ENCODE measurements around the gene SIGLEC12. TPM values are rescaled to one million over a fixed set of nuclear protein-coding genes. Genes with fewer than 3 reads are reported as not detected.

SIGLEC12 gene
- total and polyA plus RNA-seq, 5 donors from 2014 or later, result 0.57 to 1.3 TPM; not detected in 3

DNA sequence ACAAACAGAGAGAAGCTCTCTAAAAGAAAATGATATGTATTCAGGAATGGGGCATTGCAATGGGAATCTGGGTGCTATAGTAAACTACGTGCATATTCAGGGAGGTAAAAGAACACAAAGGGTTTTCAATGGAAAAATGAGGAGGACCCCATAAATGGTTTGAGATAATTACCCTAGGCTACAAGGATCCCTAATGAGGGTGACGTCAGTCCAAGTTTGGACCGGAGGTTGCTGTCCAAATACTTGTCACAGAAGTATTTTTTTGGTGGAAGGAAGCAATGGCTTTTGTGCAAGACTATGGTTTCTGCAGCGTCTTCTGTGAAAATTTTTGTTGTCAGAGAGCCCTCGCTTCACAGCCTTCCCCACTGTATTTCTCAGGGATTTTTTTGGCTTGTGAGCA lies 24.3 kb downstream of the SIGLEC12 start:
- H3K27me3 ChIP-seq (ENCODE audit: control insufficient read depth, insufficient read depth, low read length), result peaks cover 3% of the 10 kb centered on the region
- Mint-ChIP-seq H3K4me1 (peaks cover 0 to 5% (median 0%) of the 10 kb centered on the region in 4 donors), H3K9me3 (no peaks in the 10 kb centered on the region), H3K27ac (no peak overlapping the region), H3K27me3 (peaks cover 18% of the 10 kb centered on the region), H3K36me3 (no peaks in the 10 kb centered on the region), H3K4me3 (peak overlapping the region in 1 of 4 donors; percentile 27)
- no peaks in the 10 kb centered on the region for H3K36me3 ChIP-seq (ENCODE audit: control insufficient read depth, insufficient read depth, low read length)
- H3K4me3 ChIP-seq (ENCODE audit: low read depth, low read length), result no peak overlapping the region
- no peaks in the 10 kb centered on the region for H3K9me3 ChIP-seq (ENCODE audit: control insufficient read depth in 2 of 2, low read length in 2 of 2)
- H3K27ac ChIP-seq (ENCODE audit: insufficient read depth, low read length, poor library complexity, severe bottlenecking), result no peak overlapping the region
- no peak for DNase-seq
- ATAC-seq (ENCODE audit: low read depth in 2 of 2), result no peak
- H3K4me1 ChIP-seq (ENCODE audit: control insufficient read depth, insufficient read depth, low read length, poor library complexity, severe bottlenecking), result no peaks in the 10 kb centered on the region

DNA sequence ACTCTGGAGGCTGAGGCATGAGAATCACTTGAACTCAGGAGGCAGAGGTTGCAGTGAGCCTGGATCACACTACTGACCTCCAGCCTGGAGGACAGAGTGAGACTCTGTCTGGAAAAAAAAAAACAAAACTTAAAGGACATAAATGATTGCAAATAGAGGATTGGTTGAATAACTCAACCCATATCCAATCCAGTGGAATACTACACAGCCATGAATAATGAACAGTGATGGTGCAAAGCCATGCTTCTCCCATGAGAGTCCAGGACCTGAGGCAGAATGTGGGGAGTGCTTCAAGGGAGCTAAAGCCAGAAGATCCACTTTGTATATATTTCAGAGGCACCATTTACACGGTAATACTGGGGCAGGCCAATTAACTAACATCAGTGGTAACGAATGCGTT lies 25.4 kb downstream of the SIGLEC12 start:
- no peak for ATAC-seq (ENCODE audit: low read depth in 2 of 2)
- H3K36me3 ChIP-seq (ENCODE audit: control insufficient read depth, insufficient read depth, low read length), result no peaks in the 10 kb centered on the region
- peaks cover 0 to 5% (median 0%) of the 10 kb centered on the region in 4 donors for H3K4me1 Mint-ChIP-seq
- no peak overlapping the region for H3K27ac Mint-ChIP-seq
- DNase-seq, result no peak
- H3K9me3 ChIP-seq (ENCODE audit: control insufficient read depth in 2 of 2, low read length in 2 of 2), result no peaks in the 10 kb centered on the region
- H3K36me3 Mint-ChIP-seq, result no peaks in the 10 kb centered on the region
- no peak overlapping the region for H3K27ac ChIP-seq (ENCODE audit: insufficient read depth, low read length, poor library complexity, severe bottlenecking)
- peaks cover 18% of the 10 kb centered on the region for H3K27me3 Mint-ChIP-seq
- no peak overlapping the region for H3K4me3 Mint-ChIP-seq
- no peaks in the 10 kb centered on the region for H3K4me1 ChIP-seq (ENCODE audit: control insufficient read depth, insufficient read depth, low read length, poor library complexity, severe bottlenecking)
- H3K27me3 ChIP-seq (ENCODE audit: control insufficient read depth, insufficient read depth, low read length), result peaks cover 3% of the 10 kb centered on the region
- no peak overlapping the region for H3K4me3 ChIP-seq (ENCODE audit: low read depth, low read length)
- no peaks in the 10 kb centered on the region for H3K9me3 Mint-ChIP-seq

GRCh38 chr19:51473009-51473707 lies 28.4 kb downstream of the SIGLEC12 start:
- Histone ChIP-seq H3K27ac (ENCODE audit: insufficient read depth, low read length, poor library complexity, severe bottlenecking) (no peak overlapping the region), H3K9me3 (ENCODE audit: control insufficient read depth in 2 of 2, low read length in 2 of 2) (no peaks in the 10 kb centered on the region), H3K27me3 (ENCODE audit: control insufficient read depth, insufficient read depth, low read length) (peaks cover 3% of the 10 kb centered on the region), H3K4me1 (ENCODE audit: control insufficient read depth, insufficient read depth, low read length, poor library complexity, severe bottlenecking) (no peaks in the 10 kb centered on the region), H3K4me3 (ENCODE audit: low read depth, low read length) (no peak overlapping the region), H3K36me3 (ENCODE audit: control insufficient read depth, insufficient read depth, low read length) (no peaks in the 10 kb centered on the region)
- peak; percentile 55 to 75 (median 60) for DNase-seq
- ATAC-seq (ENCODE audit: low read depth in 2 of 2), result peak; percentile 57 to 63
- Mint-ChIP-seq H3K9me3 (no peaks in the 10 kb centered on the region), H3K27ac (no peak overlapping the region), H3K4me3 (no peak overlapping the region), H3K27me3 (peaks cover 18% of the 10 kb centered on the region), H3K36me3 (no peaks in the 10 kb centered on the region), H3K4me1 (peaks cover 0 to 4% (median 0%) of the 10 kb centered on the region in 4 donors)

- Mint-ChIP-seq H3K4me3 (no peak overlapping the region), H3K9me3 (no peaks in the 10 kb centered on the region), H3K27ac (no peak overlapping the region), H3K4me1 (peaks cover 0 to 4% (median under 1%) of the 10 kb centered on the region in 4 donors), H3K27me3 (peaks cover 23% of the 10 kb centered on the region), H3K36me3 (no peaks in the 10 kb centered on the region)
- no peaks in the 10 kb centered on the region for H3K36me3 ChIP-seq (ENCODE audit: control insufficient read depth, insufficient read depth, low read length)
- no peak overlapping the region for H3K4me3 ChIP-seq (ENCODE audit: low read depth, low read length)
- H3K27ac ChIP-seq (ENCODE audit: insufficient read depth, low read length, poor library complexity, severe bottlenecking), result no peak overlapping the region
- ATAC-seq (ENCODE audit: low read depth in 2 of 2), result no peak
- no peak for DNase-seq
- H3K9me3 ChIP-seq (ENCODE audit: control insufficient read depth in 2 of 2, low read length in 2 of 2), result no peaks in the 10 kb centered on the region
- H3K27me3 ChIP-seq (ENCODE audit: control insufficient read depth, insufficient read depth, low read length), result peaks cover 3% of the 10 kb centered on the region
- H3K4me1 ChIP-seq (ENCODE audit: control insufficient read depth, insufficient read depth, low read length, poor library complexity, severe bottlenecking), result no peaks in the 10 kb centered on the region
These were observed 29.0 kb downstream of the SIGLEC12 start for GRCh38 chr19:51472607-51473006.

- no peaks in the 10 kb centered on the region for H3K9me3 ChIP-seq (ENCODE audit: control insufficient read depth in 2 of 2, low read length in 2 of 2)
- H3K27me3 Mint-ChIP-seq, result peaks cover 32% of the 10 kb centered on the region
- ATAC-seq (ENCODE audit: low read depth in 2 of 2) (no peak), DNase-seq (no peak)
- peaks cover 3% of the 10 kb centered on the region for H3K27me3 ChIP-seq (ENCODE audit: control insufficient read depth, insufficient read depth, low read length)
- H3K36me3 ChIP-seq (ENCODE audit: control insufficient read depth, insufficient read depth, low read length), result no peaks in the 10 kb centered on the region
- H3K4me3 ChIP-seq (ENCODE audit: low read depth, low read length), result no peak overlapping the region
- H3K4me1 ChIP-seq (ENCODE audit: control insufficient read depth, insufficient read depth, low read length, poor library complexity, severe bottlenecking), result no peaks in the 10 kb centered on the region
- H3K4me3 Mint-ChIP-seq, result no peak overlapping the region
- H3K27ac Mint-ChIP-seq, result no peak overlapping the region
- H3K4me1 Mint-ChIP-seq, result peaks cover 0 to 5% (median 2%) of the 10 kb centered on the region in 4 donors
- no peaks in the 10 kb centered on the region for H3K36me3 Mint-ChIP-seq
- H3K27ac ChIP-seq (ENCODE audit: insufficient read depth, low read length, poor library complexity, severe bottlenecking), result no peak overlapping the region
- H3K9me3 Mint-ChIP-seq, result no peaks in the 10 kb centered on the region
These were observed 30.1 kb downstream of the SIGLEC12 start for GRCh38 chr19:51471527-51471926.

- peaks cover 35% of the 10 kb centered on the region for H3K27me3 Mint-ChIP-seq
- no peak overlapping the region for H3K4me3 Mint-ChIP-seq
- H3K27ac Mint-ChIP-seq, result no peak overlapping the region
- ATAC-seq (ENCODE audit: low read depth in 2 of 2) (no peak), DNase-seq (no peak)
- no peaks in the 10 kb centered on the region for H3K9me3 ChIP-seq (ENCODE audit: control insufficient read depth in 2 of 2, low read length in 2 of 2)
- no peaks in the 10 kb centered on the region for H3K36me3 Mint-ChIP-seq
- no peaks in the 10 kb centered on the region for H3K36me3 ChIP-seq (ENCODE audit: control insufficient read depth, insufficient read depth, low read length)
- no peaks in the 10 kb centered on the region for H3K9me3 Mint-ChIP-seq
- peaks cover 0 to 5% (median 2%) of the 10 kb centered on the region in 4 donors for H3K4me1 Mint-ChIP-seq
- H3K4me3 ChIP-seq (ENCODE audit: low read depth, low read length), result no peak overlapping the region
- H3K27ac ChIP-seq (ENCODE audit: insufficient read depth, low read length, poor library complexity, severe bottlenecking), result no peak overlapping the region
- H3K4me1 ChIP-seq (ENCODE audit: control insufficient read depth, insufficient read depth, low read length, poor library complexity, severe bottlenecking), result no peaks in the 10 kb centered on the region
- H3K27me3 ChIP-seq (ENCODE audit: control insufficient read depth, insufficient read depth, low read length), result peaks cover 5% of the 10 kb centered on the region
These were observed 30.6 kb downstream of the SIGLEC12 start for GRCh38 chr19:51470966-51471365.

GRCh38 chr19:51469629-51470028 lies 32.0 kb downstream of the SIGLEC12 start:
- Mint-ChIP-seq H3K27ac (no peak overlapping the region), H3K36me3 (no peaks in the 10 kb centered on the region), H3K4me1 (peaks cover 0 to 5% (median 2%) of the 10 kb centered on the region in 4 donors), H3K27me3 (peaks cover 35% of the 10 kb centered on the region), H3K4me3 (no peak overlapping the region), H3K9me3 (no peaks in the 10 kb centered on the region)
- peaks cover 9% of the 10 kb centered on the region for H3K27me3 ChIP-seq (ENCODE audit: control insufficient read depth, insufficient read depth, low read length)
- no peak overlapping the region for H3K4me3 ChIP-seq (ENCODE audit: low read depth, low read length)
- no peaks in the 10 kb centered on the region for H3K9me3 ChIP-seq (ENCODE audit: control insufficient read depth in 2 of 2, low read length in 2 of 2)
- no peak for ATAC-seq (ENCODE audit: low read depth in 2 of 2)
- H3K36me3 ChIP-seq (ENCODE audit: control insufficient read depth, insufficient read depth, low read length), result no peaks in the 10 kb centered on the region
- no peak overlapping the region for H3K27ac ChIP-seq (ENCODE audit: insufficient read depth, low read length, poor library complexity, severe bottlenecking)
- H3K4me1 ChIP-seq (ENCODE audit: control insufficient read depth, insufficient read depth, low read length, poor library complexity, severe bottlenecking), result no peaks in the 10 kb centered on the region
- no peak for DNase-seq

- Mint-ChIP-seq H3K36me3 (no peaks in the 10 kb centered on the region), H3K27ac (no peak overlapping the region), H3K4me1 (peaks cover 0 to 5% (median 2%) of the 10 kb centered on the region in 4 donors), H3K4me3 (no peak overlapping the region), H3K27me3 (peaks cover 40% of the 10 kb centered on the region), H3K9me3 (no peaks in the 10 kb centered on the region)
- no peaks in the 10 kb centered on the region for H3K4me1 ChIP-seq (ENCODE audit: control insufficient read depth, insufficient read depth, low read length, poor library complexity, severe bottlenecking)
- H3K27me3 ChIP-seq (ENCODE audit: control insufficient read depth, insufficient read depth, low read length), result peaks cover 9% of the 10 kb centered on the region
- H3K9me3 ChIP-seq (ENCODE audit: control insufficient read depth in 2 of 2, low read length in 2 of 2), result no peaks in the 10 kb centered on the region
- H3K4me3 ChIP-seq (ENCODE audit: low read depth, low read length), result no peak overlapping the region
- no peaks in the 10 kb centered on the region for H3K36me3 ChIP-seq (ENCODE audit: control insufficient read depth, insufficient read depth, low read length)
- no peak for DNase-seq
- no peak for ATAC-seq (ENCODE audit: low read depth in 2 of 2)
- H3K27ac ChIP-seq (ENCODE audit: insufficient read depth, low read length, poor library complexity, severe bottlenecking), result no peak overlapping the region
These were observed 32.4 kb downstream of the SIGLEC12 start for GRCh38 chr19:51469162-51469561.

Measured in CD4-positive, CD25-positive, alpha-beta regulatory T cell (primary cell).